GM18907 (cell line): ENCODE measurements around the gene RBKS.
"Not testable (repeated sequence)": the region's sequence is repeated elsewhere in the genome, so short reads cannot be mapped to it uniquely, and the experiment has no call there.

Source experiments
- ATAC-seq: cut with Tn5 transposase; IDR thresholded peaks from one replicate; pipeline ENCODE4 v1.9.1; 2021; ENCODE audit warnings: mild to moderate bottlenecking, moderate library complexity; ENCODE audit not compliant: unreplicated experiment

RBKS gene

DNA sequence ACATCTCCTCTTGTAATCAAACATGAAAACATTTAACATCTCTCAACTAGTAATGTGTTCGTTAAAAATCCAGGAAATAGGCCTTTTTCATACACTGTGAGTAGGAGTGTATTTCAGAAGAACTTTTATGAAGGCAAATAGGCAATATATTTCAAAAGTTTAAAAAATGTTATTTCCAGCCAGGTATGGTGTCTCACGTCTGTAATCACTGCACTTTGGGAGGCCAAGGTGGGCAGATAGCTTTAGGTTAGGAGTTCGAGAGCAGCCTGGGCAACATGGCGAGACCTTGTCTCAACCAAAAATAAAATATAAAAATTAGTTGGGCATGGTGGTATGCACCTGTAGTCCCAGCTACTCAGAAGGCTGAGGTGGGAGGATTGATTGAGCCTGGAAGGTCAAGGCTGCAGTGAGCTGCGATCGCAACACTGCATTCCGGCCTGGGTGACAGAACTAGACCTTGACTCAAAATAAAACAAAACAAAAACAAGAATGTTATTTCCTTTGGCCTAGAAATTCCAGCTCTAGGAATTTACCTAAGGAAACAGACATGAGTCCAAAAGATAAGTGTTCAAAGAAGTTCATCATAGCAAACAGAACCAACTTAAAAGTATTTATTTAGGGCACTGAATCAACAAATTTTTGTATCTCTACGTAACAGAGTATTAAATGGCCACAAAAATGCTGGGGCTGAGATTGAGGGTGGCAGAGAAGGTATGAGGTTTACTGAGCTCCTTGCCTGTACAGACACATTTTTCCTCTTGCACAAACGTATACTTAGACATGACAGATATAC is 14.9 kb downstream of the RBKS start:
- ATAC-seq, result no peak

DNA sequence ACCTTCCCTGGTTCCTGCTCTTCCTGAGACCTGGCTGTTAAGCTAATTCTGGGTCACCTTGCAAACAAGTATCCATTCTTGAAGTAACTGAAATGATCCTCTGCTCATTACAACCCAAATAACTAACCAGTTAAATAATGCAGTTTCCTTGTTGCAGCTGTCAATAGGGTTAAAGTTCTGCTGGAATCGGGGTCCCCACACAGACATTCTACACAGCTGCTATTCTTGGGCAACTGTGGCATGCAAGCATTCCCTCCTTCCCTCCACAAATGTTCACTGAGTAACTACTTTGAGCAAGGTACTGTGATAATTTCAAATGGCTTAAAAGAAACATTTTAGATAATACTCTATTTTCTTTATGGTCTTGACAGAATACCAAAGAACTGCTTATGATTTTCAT is 17.1 kb downstream of the RBKS start:
- ATAC-seq, result no peak

DNA sequence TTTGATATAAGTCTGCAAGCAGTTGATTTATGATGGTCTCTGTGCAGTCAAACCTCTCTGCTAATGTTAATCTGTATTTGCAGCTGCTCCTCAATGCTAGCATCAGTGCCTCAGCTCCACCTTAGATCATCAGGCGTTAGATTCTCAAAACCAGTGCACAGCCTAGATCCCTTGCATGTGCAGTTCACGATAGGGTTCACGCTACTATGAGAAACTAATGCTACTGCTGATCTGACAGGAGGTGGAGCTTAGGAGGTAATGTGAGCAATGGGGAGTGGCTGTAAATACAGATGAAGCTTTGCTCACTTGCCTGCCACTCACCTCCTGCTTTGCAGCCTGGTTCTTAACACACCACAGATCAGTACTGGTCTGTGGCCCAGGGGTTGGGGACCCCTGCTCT is 18.4 kb downstream of the RBKS start:
- ATAC-seq, result no peak

GRCh38 chr2:27870724-27871123 is 19.5 kb downstream of the RBKS start:
- ATAC-seq, result no peak

DNA sequence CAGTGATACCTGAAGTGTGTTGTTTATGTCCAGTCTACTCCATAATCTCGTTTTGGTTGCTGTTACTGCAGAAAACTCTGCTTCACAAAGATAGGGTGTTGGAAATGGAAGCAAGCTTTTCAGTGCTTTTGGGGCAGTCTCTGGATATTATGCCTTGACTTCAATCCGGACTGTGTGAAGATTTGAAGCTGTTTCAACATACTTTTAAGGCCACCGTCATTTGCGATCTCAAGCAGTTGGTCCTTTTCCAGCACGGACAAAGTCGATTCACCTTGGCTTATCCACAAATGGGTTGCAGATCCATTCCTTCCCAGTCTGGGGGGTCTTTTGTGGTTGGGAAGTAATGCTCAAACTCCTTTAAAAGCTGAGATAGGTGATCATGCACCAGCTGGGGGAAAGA is 20.4 kb downstream of the RBKS start:
- ATAC-seq, result no peak

- ATAC-seq, result no peak
Measured at GRCh38 chr2:27866237-27866636, 23.9 kb downstream of the RBKS start.

DNA sequence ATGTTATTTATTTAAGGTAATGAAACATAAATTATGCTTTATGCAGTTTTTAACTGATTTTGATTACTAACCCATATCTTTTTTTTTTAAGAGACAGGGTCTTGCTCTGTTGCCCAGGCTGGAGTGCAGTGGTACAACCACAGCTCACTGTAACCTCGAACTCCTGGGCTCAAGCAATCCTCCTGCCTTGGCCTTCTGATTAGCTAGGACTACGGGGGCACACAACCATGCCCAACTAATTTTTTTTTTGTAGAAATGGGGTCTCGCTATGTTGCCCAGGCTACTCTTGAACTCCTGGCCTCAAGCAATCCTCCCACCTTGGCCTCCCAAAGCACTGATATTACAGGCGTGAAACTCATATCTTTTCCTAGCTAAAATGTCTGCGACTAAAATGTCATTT is 26.2 kb downstream of the RBKS start:
- not testable (repeated sequence) for ATAC-seq

DNA sequence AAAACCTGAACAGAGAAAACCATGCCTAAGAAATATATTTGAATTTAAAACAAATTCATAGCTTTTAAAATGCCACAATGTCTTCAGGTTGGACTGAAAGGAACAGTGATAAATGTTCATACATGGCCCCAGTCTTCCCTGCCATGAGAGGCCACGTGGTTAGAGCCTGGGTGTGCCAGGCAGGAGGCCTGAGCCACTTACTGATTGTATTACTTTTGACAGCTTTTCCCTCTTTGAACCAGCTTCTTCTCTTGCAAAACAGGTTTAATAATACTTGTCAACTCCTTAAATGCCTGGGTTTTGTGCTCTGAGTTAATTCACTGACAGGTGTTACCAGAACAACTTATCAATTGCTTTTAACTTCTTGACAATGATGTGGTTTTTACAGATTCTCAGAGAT is 27.0 kb downstream of the RBKS start:
- ATAC-seq, result no peak

DNA sequence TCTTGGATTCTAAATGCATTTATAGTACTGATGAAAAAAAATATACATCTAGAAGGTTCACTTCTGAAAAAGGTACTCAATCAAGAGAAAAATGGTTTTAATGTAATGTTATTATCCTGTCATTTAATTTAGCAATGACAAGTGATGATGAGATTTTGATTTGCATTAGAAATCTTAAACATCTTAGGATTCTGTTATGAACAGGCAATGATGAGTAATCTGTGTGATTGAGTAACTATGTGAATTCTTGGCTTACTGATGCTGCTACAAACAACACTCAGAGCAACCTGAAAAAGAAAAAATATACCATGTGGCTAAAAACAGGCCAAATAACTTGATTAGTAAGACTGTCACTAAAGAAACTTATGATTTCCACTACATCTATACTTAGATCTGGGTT is 30.1 kb downstream of the RBKS start:
- ATAC-seq, result no peak

DNA sequence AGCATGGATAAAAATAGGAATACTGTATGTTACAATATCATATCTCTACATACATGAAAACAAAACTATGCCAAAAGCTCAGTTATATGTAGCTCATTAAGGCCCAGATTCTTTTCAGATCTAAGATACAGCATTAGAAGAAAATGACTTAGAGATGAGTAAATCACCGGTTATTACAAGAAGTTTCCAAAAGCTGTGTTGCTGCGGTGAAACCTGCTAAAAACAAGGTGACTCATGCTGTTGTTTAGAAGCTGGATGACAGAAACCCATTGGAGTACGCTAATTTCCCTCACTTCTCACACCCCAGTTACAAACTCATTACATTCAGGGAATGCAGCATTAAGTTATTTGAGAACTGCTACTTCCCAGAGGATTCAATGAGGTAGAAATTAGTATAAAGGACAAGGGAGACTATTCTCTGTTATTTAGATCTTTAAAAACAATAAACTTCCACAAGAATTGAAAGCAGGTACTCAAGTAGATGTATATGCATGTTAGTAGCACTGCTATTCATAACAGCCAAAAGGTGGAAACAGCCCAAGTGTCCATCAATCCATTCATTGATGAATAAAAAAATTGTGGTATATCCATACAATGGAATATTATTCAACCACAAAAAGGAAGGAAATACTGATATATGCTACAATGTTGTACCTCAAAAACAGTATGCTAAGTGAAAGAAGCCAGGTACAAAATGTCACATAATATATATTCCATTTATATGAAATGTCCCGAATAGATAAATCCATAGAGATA is 32.6 kb downstream of the RBKS start:
- ATAC-seq, result no peak

DNA sequence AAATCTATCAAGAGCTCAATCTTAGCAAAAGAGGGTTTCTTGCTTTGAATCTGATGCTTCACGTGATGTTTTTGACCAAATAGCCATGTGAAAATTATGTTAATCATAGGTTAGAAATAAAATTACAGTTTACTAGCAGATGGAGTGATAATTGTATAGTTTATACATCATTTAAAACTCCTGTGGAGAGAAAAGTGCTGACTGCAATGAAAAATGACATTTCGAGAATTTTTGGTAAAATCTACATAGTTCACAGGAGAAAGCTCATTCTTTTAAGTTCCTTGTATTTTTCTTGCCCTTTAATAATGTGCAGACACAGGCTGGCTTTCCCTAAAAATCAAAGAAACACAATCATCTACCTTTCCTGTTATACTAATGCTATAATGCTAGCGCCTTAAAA is 33.2 kb downstream of the RBKS start:
- no peak for ATAC-seq

DNA sequence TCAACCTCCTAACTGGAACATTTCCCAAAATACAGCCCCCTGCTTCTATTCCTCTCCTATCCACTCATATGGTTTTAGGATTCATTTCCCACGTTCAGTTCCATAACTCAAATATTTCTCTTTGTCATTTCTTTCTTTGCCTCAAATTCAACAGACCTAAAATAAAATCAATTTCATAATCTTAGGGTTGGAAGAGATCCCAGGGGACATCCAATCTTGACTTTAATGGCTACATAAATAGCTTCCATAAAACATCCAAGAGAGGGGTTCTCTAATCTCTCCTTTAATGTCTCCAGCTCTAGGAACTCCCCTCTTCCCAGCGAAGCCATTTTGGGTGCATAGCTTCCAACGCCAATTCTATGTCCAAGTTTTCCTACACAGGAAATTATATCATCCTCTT is 33.8 kb downstream of the RBKS start:
- ATAC-seq, result no peak

- ATAC-seq, result no peak
Measured at GRCh38 chr2:27855476-27855875, 34.7 kb downstream of the RBKS start.

- ATAC-seq, result no peak
Measured at GRCh38 chr2:27854229-27854862, 35.8 kb downstream of the RBKS start.

DNA sequence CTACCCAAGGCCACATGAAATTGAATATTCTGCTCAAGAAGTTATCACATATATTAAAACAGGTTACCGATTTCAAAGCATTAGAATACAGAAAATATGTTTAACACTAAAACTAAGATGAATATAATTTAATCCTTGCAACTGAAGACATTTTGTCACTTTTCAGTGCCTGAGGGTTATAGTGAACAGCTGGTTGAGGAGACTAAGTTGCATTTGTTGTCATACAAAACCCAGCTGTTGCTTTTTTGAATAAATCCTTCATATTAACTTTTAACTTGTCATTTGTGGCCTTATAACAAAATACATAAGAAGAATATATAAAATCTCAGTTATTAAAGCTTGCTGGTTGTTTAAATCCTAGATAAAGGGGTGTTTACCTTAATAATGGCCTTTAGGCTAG is 37.5 kb downstream of the RBKS start:
- no peak for ATAC-seq

DNA sequence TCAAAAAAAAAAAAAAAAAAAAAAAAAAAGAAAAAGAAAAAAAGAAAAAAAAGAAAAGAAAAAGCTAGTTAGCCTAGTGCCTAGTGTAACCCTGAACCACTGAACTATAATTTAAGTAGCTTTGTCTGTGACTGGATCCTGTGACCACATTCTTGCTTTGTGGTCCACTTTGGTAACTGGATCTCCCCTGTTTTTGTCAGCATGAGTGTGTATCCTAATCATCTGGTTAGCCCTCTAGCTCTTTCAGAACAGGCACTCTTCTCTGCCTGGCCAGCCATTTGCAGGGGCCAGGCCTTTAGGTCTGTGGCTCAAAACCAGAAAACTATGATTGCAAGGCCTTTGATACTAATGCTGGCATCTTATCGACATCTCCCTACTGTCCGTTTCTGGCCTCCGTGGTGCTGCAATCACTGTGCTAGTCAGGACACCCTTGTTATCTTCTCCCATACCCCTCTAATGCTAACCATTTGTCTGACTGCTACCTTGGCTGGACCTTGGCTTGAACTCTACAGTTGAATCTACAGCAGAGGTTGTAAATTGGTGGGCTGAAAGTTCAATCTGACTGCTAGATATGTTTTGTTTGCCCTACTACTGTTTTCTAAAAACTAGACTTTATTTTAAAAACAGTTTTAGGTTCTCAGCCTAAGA is 40.5 kb downstream of the RBKS start:
- no peak for ATAC-seq

- no peak for ATAC-seq
Measured at GRCh38 chr2:27847333-27847732, 42.9 kb downstream of the RBKS start.

- ATAC-seq, result no peak
Measured at GRCh38 chr2:27844821-27845255, 45.3 kb downstream of the RBKS start.

DNA sequence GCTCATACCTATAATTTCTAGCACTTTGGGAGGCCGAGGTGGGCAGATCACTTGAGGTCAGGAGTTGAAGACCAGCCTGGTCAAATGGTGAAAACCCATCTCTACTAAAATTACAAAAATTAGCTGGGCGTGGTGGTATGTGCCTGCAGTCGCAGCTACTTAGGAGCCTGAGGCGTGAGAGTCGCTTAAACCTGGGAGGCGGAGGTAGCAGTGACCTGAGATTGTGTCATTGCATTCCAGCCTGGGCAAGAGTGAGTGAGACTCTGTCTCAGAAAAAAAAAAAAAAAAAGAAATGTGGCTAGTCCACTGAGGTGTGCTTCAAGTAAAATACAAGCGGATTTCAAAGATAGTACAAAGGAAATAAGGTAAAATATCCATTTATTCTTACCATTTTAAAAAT is 46.2 kb downstream of the RBKS start:
- ATAC-seq, result no peak

DNA sequence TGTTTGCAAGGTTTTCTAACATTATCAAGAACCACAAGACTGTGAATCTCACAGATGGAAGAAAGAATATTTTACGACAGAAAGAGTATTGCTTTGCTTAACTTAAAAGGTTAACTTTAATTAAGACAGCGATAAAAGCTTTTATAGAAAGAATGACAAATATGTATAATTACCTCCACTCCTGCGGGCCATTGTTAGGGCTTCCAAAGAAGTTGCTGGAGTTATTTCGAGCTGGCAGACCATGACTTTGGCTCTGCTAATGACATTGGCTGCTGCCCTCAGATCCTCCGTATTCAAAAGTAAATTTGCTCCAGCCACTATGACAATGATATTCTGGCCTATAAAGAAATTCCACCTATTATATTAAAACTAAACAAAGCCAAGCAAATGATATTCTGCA is 47.3 kb downstream of the RBKS start:
- ATAC-seq, result no peak

DNA sequence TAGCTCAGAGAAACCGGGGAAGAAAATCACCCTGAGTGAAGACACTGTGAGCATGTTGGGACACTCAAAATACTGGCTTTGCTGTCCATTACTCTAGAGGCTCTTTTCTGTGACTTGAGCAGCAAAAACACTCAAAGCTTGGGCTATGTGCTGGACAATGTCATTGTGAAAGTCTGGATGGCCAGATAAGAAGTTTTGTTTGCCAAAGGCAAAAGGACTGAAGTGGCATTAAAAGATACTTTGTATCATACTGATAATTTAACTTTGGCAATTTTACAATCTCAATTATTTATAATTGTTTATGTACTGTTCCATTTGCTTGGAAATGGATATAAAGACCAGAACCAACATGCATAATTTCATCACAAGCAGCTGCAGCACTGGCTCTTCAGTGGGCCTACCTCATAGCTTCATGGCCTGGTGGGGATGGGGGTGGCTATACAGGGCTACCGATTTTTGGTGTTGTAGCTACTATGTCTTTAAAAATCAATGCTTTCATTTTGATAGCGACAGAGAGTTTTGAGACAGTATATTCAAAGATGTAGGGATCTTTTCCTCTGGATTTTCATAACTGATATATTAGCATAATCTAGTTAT is 51.1 kb downstream of the RBKS start:
- no peak for ATAC-seq
